GM19372 (cell line): ENCODE measurements around the gene NTNG2.

ENCODE experiments used
- ATAC-seq: cut with Tn5 transposase; IDR thresholded peaks from one replicate; pipeline ENCODE4 v1.9.1; 2021; ENCODE audit warnings: mild to moderate bottlenecking, low read depth, moderate library complexity; ENCODE audit not compliant: unreplicated experiment

The NTNG2 gene

GRCh38 chr9:132168347-132168746, 6.5 kb downstream of the NTNG2 start:
- no peak for ATAC-seq

GRCh38 chr9:132168851-132169250, 7.0 kb downstream of the NTNG2 start:
- no peak for ATAC-seq

- no peak for ATAC-seq
Measured at GRCh38 chr9:132169672-132170392, 8.0 kb downstream of the NTNG2 start.

GRCh38 chr9:132171702-132172101, 9.8 kb downstream of the NTNG2 start:
- ATAC-seq: no peak

GRCh38 chr9:132172185-132172584, 10.3 kb downstream of the NTNG2 start:
- no peak for ATAC-seq

GRCh38 chr9:132175431-132175830, 13.6 kb downstream of the NTNG2 start:
- no peak for ATAC-seq

GRCh38 chr9:132176338-132176737, 14.5 kb downstream of the NTNG2 start:
- ATAC-seq: no peak

- no peak for ATAC-seq
Measured at GRCh38 chr9:132181796-132182313, 20.0 kb downstream of the NTNG2 start.

- no peak for ATAC-seq
Measured at GRCh38 chr9:132182314-132183091, 20.6 kb downstream of the NTNG2 start.

- no peak for ATAC-seq
Measured at GRCh38 chr9:132183134-132183533, 21.3 kb downstream of the NTNG2 start.

GRCh38 chr9:132183715-132184114, 21.9 kb downstream of the NTNG2 start:
- ATAC-seq: no peak

- no peak for ATAC-seq
Measured at GRCh38 chr9:132184124-132184523, 22.3 kb downstream of the NTNG2 start.

GRCh38 chr9:132185073-132186009, 23.5 kb downstream of the NTNG2 start:
- ATAC-seq: no peak

GRCh38 chr9:132187121-132187620, 25.3 kb downstream of the NTNG2 start:
- no peak for ATAC-seq

GRCh38 chr9:132190966-132191365, 29.1 kb downstream of the NTNG2 start:
- no peak for ATAC-seq

- ATAC-seq: no peak
Measured at GRCh38 chr9:132192728-132193127, 30.9 kb downstream of the NTNG2 start.

GRCh38 chr9:132193227-132194124, 31.6 kb downstream of the NTNG2 start:
- no peak for ATAC-seq

GRCh38 chr9:132194508-132194907, 32.6 kb downstream of the NTNG2 start:
- no peak for ATAC-seq

- no peak for ATAC-seq
Measured at GRCh38 chr9:132197315-132197714, 35.5 kb downstream of the NTNG2 start.
